ENCODE data around the gene SACM1L. TPM values are rescaled to one million over a fixed set of nuclear protein-coding genes. Genes with fewer than 3 reads are reported as not detected.
A peak's percentile ranks its signal among the peaks of the same experiment; 100 is the strongest.
"Not testable (repeated sequence)": the region's sequence is repeated elsewhere in the genome, so short reads cannot be mapped to it uniquely, and the experiment has no call there.

The SACM1L gene
- total RNA-seq, 1 experiment from 2014 or later: 31.2 TPM

- Histone ChIP-seq H3K36me3 (replicated peaks; ENCODE audit: control insufficient read depth, insufficient read depth, low read length) (no peaks in the 10 kb centered on the region), H3K4me3 (ENCODE audit: insufficient read depth, low read depth, low read length) (no peak overlapping the region), H3K27me3 (ENCODE audit: control insufficient read depth, insufficient read depth, low read length) (no peaks in the 10 kb centered on the region)
- no peak for DNase-seq
These were observed 65.3 kb downstream of the SACM1L start for GRCh38 chr3:45754461-45754860.

GRCh38 chr3:45756055-45756454 is 66.9 kb downstream of the SACM1L start:
- no peak for DNase-seq

DNA sequence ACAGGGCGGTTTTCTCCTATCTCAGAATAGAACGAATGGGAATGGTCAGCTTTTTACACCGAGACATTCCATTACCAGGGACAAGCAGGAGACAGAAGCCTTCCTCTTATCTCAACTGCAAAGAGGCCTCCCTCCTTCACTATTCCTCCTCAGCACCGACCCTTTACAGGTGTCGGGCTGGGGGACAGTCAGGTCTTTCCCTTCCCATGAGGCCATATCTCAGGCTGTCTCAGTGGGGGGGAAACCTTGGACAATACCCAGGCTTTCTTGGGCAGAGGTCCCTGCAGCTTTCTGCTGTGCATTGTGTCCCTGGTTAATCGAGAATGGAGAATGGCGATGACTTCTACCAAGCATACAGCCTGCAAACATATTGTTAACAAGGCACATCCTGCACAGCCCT is 67.9 kb downstream of the SACM1L start:
- not testable (repeated sequence) for H3K27me3 ChIP-seq (ENCODE audit: control insufficient read depth, insufficient read depth, low read length); H3K36me3 ChIP-seq (replicated peaks; ENCODE audit: control insufficient read depth, insufficient read depth, low read length); DNase-seq; H3K4me3 ChIP-seq (ENCODE audit: insufficient read depth, low read depth, low read length)

More at GRCh38 chr3:45756055-45756454, 66.9 kb downstream of the SACM1L start:
- Histone ChIP-seq H3K27me3 (ENCODE audit: control insufficient read depth, insufficient read depth, low read length) (no peaks in the 10 kb centered on the region), H3K36me3 (replicated peaks; ENCODE audit: control insufficient read depth, insufficient read depth, low read length) (no peaks in the 10 kb centered on the region), H3K4me3 (ENCODE audit: insufficient read depth, low read depth, low read length) (no peak overlapping the region)

GRCh38 chr3:45758871-45759270 is 69.7 kb downstream of the SACM1L start:
- no peak for DNase-seq
- no peaks in the 10 kb centered on the region for H3K36me3 ChIP-seq (replicated peaks; ENCODE audit: control insufficient read depth, insufficient read depth, low read length)
- no peaks in the 10 kb centered on the region for H3K27me3 ChIP-seq (ENCODE audit: control insufficient read depth, insufficient read depth, low read length)
- no peak overlapping the region for H3K4me3 ChIP-seq (ENCODE audit: insufficient read depth, low read depth, low read length)

- no peak for DNase-seq
- Histone ChIP-seq H3K4me3 (ENCODE audit: insufficient read depth, low read depth, low read length) (no peak overlapping the region), H3K27me3 (ENCODE audit: control insufficient read depth, insufficient read depth, low read length) (no peaks in the 10 kb centered on the region), H3K36me3 (replicated peaks; ENCODE audit: control insufficient read depth, insufficient read depth, low read length) (no peaks in the 10 kb centered on the region)
These were observed 70.7 kb downstream of the SACM1L start for GRCh38 chr3:45759851-45760250.

DNA sequence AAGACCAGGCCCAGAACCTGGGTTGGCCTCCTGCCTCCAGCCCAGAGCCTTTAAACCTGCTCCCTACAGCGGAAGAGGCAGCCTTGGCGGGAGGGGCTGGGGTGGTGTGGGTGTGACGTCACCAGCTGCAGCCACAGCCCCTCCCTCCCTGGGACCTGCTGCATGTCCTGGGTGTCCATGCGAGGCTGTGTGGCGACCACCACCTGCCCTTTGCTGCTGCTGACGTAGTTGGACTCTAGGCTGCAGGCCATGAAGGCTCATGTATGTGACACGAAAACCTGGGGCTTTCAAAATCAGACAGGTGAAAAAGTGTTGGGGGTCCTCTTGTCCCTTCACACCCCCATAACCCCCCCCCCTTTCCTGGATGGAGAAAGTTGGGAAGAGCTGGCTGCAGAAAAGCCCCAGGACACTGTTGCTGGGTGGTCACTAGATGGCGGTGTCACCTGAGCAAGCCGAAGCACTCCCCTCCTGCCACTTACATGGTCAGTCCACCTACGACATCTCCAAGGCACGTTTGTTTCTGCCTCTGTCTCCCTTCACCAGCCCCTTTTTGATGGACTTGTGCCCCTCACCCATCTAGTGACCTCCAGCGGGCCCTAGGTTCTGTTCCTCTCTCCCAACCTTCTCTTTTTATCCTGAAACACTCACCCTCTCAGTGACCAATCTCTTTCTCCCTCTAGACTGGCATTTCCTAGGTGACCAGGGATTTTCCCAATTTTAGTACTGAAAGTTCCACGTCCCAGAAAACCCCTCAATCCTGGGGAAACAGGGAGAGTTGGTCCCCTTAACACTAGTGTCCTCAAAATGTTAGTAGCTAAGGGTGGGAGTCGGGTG is 71.9 kb downstream of the SACM1L start:
- H3K36me3 ChIP-seq (replicated peaks; ENCODE audit: control insufficient read depth, insufficient read depth, low read length): no peaks in the 10 kb centered on the region
- no peaks in the 10 kb centered on the region for H3K27me3 ChIP-seq (ENCODE audit: control insufficient read depth, insufficient read depth, low read length)
- H3K4me3 ChIP-seq (ENCODE audit: insufficient read depth, low read depth, low read length): no peak overlapping the region
- peak; percentile 89 for DNase-seq

- Histone ChIP-seq H3K27me3 (ENCODE audit: control insufficient read depth, insufficient read depth, low read length) (no peaks in the 10 kb centered on the region), H3K36me3 (replicated peaks; ENCODE audit: control insufficient read depth, insufficient read depth, low read length) (no peaks in the 10 kb centered on the region), H3K4me3 (ENCODE audit: insufficient read depth, low read depth, low read length) (no peak overlapping the region)
- no peak for DNase-seq
These were observed 72.6 kb downstream of the SACM1L start for GRCh38 chr3:45761831-45762230.

DNA sequence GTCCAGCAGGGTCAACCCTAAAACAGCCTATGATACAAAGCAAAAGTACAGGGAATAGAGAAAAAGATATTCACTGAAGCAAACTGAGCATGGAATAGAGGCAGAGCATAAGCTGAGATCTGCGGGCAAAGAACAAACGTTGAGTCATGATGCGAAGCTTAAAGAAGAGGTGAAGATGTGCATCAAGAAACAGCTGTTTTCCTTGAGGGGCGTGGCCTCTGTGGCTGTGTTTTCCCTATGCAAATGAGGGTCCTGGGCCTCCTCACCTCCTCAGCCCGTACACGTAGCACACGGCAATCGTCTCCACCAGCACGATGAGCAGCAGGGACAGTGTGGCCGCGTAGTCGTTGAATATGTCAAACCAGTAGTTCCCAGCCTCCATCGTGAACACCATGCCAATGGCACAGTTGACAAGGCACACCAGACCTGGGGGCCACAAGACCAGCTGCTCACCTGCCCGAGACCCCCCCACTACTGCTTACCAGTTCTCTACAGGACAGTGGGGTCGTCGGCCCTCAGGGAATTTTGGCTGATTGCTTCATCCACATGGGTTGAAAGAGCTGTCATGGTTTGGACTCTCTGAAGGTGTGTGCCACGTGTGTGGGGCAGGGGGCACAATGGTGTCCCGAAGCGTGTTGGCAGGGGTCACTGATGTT is 73.6 kb downstream of the SACM1L start:
- Histone ChIP-seq H3K36me3 (replicated peaks; ENCODE audit: control insufficient read depth, insufficient read depth, low read length) (no peaks in the 10 kb centered on the region), H3K27me3 (ENCODE audit: control insufficient read depth, insufficient read depth, low read length) (no peaks in the 10 kb centered on the region), H3K4me3 (ENCODE audit: insufficient read depth, low read depth, low read length) (no peak overlapping the region)
- no peak for DNase-seq

GRCh38 chr3:45763303-45763675 is 74.1 kb downstream of the SACM1L start:
- Histone ChIP-seq H3K27me3 (ENCODE audit: control insufficient read depth, insufficient read depth, low read length) (no peaks in the 10 kb centered on the region), H3K4me3 (ENCODE audit: insufficient read depth, low read depth, low read length) (no peak overlapping the region), H3K36me3 (replicated peaks; ENCODE audit: control insufficient read depth, insufficient read depth, low read length) (no peaks in the 10 kb centered on the region)
- no peak for DNase-seq

GRCh38 chr3:45765266-45765851 is 76.2 kb downstream of the SACM1L start:
- Histone ChIP-seq H3K27me3 (ENCODE audit: control insufficient read depth, insufficient read depth, low read length) (no peaks in the 10 kb centered on the region), H3K36me3 (replicated peaks; ENCODE audit: control insufficient read depth, insufficient read depth, low read length) (no peaks in the 10 kb centered on the region), H3K4me3 (ENCODE audit: insufficient read depth, low read depth, low read length) (no peak overlapping the region)
- no peak for DNase-seq

DNA sequence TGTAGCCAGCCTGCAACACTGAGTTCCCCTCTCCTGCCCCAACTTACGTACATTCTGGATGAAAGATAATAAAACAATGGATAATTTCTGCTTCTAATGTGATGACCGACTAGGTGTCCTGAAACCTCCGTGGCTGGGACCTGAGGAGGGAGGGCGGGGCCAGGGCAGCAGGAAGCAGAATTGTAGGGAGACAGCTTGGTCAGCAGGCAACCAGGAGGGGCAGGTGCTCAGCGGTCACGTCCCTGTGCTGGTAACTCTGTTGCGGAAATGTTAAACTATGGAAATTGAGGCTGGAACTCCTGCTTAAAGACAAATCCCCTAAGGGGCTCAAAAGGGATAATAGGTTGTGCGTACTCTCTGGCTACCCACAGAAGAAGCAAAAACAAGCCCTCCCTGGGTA is 76.8 kb downstream of the SACM1L start:
- Histone ChIP-seq H3K36me3 (replicated peaks; ENCODE audit: control insufficient read depth, insufficient read depth, low read length) (no peaks in the 10 kb centered on the region), H3K27me3 (ENCODE audit: control insufficient read depth, insufficient read depth, low read length) (no peaks in the 10 kb centered on the region), H3K4me3 (ENCODE audit: insufficient read depth, low read depth, low read length) (no peak overlapping the region)
- DNase-seq: no peak

DNA sequence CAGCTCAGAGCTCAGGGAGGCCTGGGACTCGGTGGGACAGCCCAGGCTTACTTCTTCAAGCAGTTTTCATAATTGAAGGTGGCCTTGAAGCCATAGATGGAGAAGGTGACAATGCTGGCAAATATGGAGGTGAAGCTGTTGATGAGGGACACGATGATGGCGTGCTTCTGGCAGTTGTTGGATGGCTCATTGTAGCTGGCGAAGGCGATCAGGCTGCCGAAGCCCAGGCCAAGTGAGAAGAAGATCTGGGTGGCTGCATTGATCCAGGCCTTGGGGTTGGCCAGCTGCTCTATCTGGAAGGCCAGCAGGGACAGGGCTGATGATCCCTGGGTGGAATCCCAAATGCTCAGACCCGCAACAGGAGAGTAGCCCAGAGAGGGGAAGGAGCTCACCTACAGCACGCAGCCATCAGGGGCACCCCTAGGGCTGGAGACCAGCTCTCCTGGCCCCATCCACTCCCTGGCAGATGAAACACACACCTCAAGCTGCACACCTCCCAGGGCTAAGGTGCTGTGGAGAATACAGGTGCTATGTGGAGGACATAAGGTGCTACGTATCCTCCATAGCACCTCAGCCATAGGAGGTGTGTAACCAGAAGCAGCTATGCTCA is 82.1 kb downstream of the SACM1L start:
- Histone ChIP-seq H3K27me3 (ENCODE audit: control insufficient read depth, insufficient read depth, low read length) (no peaks in the 10 kb centered on the region), H3K36me3 (replicated peaks; ENCODE audit: control insufficient read depth, insufficient read depth, low read length) (no peaks in the 10 kb centered on the region), H3K4me3 (ENCODE audit: insufficient read depth, low read depth, low read length) (no peak overlapping the region)
- DNase-seq: no peak

DNA sequence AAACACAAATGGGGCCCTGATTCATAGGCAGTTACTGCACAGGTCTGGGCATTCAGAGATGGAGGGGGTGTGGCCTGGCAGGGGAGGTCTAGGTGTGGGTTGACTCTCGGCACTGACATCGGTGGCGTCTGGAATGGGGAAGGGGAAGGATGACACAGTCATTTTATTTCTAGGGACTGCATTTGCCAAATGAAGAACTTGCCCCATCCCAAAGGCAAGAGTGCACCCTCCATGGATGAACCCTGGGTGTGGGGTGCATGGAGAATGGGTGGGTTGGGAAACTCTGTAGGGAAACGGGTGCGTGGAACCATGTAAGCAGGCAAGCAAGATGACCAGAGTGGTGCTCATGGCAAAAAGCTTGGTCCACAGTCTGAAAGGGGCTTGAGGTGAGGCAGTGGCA is 82.6 kb downstream of the SACM1L start:
- Histone ChIP-seq H3K27me3 (ENCODE audit: control insufficient read depth, insufficient read depth, low read length) (no peaks in the 10 kb centered on the region), H3K36me3 (replicated peaks; ENCODE audit: control insufficient read depth, insufficient read depth, low read length) (no peaks in the 10 kb centered on the region), H3K4me3 (ENCODE audit: insufficient read depth, low read depth, low read length) (no peak overlapping the region)
- DNase-seq: no peak

DNA sequence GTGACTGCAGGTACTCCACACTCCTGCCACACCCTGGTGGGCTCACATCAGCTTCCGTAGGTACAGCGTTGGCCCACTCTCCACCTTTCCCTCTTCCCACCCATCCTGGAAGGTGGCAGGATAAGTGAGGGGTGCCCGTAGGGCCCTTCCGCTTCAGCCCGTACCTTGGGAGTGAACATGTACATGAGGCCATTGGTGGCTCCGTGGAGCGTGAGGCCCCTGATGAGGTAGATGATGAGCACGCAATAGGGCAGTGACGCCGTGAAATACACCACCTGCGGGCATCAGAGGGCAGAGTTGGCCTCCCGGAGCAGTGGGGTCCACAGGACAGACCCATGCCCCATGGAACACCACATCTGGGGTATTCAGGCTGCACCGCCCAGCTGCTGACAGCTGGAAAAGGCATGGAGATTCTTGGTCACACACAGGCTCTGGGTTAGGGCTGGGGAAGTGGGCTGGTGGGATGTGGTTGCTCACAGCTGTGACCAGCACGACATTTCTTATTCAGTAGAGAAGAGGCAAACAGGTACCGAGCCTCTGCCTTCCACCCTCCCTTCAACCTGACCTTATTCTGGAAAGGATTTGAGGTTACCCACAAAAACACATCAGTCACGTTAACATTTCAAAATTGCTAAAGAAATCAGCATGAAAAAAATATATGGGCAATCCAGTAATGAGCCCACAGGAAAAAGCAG is 83.3 kb downstream of the SACM1L start:
- Histone ChIP-seq H3K27me3 (ENCODE audit: control insufficient read depth, insufficient read depth, low read length) (no peaks in the 10 kb centered on the region), H3K36me3 (replicated peaks; ENCODE audit: control insufficient read depth, insufficient read depth, low read length) (no peaks in the 10 kb centered on the region), H3K4me3 (ENCODE audit: insufficient read depth, low read depth, low read length) (no peak overlapping the region)
- no peak for DNase-seq

All from H7 (cell line).